HL-60/S4 treated with phorbol 12-myristate 13-acetate at 8.2 ng/mL for 4 days and 3 days (cell line): ENCODE measurements around the gene DENND4B.

Experiments used
- in situ Hi-C: fragments of 300-500 bp; cut with MboI; formaldehyde crosslinking; loops from 2 replicates; pipeline ENCODE4 v1.15.0; 2022; ENCODE audit warnings: low sequenced_read_pairs

Gene DENND4B

GRCh38 chr1:153946622-153947241, at the start of gene DENND4B:
Gene DENND4B, minus strand, starts transcription at chr1:153946718. Its CDS starts 2,344 bp downstream, at chr1:153944374.
- in situ Hi-C loops: no loop called here

- in situ Hi-C loops: loop anchor here (25.0 kb wide), 3 partner anchors 183 to 458 kb away; partner anchors contain the start of genes ILF2, S100A3, S100A4 and S100A5
Measured at GRCh38 chr1:153995640-153996039, 49.1 kb upstream of the DENND4B start.

- in situ Hi-C loops: loop anchor here (25.0 kb wide), 3 partner anchors 183 to 458 kb away; partner anchors contain the start of genes ILF2, S100A3, S100A4 and S100A5
Measured at GRCh38 chr1:153995202-153995601, 48.7 kb upstream of the DENND4B start.

GRCh38 chr1:153991806-153992205, 45.3 kb upstream of the DENND4B start:
- in situ Hi-C loops: loop anchor here (25.0 kb wide), 3 partner anchors 180 to 455 kb away; partner anchors contain the start of genes ILF2, S100A3, S100A4 and S100A5

- in situ Hi-C loops: loop anchor here (25.0 kb wide), 3 partner anchors 179 to 454 kb away; partner anchors contain the start of genes ILF2, S100A3, S100A4 and S100A5
Measured at GRCh38 chr1:153991151-153991630, 44.7 kb upstream of the DENND4B start.

GRCh38 chr1:153990468-153991150, 44.1 kb upstream of the DENND4B start, which contains the start of gene RPS27:
Gene RPS27, plus strand, starts transcription at chr1:153990762. Its CDS starts 35 bp downstream, at chr1:153990797.
- in situ Hi-C loops: loop anchor here (25.0 kb wide), 3 partner anchors 178 to 453 kb away; partner anchors contain the start of genes ILF2, S100A3, S100A4 and S100A5

GRCh38 chr1:153987621-153988020, 41.1 kb upstream of the DENND4B start:
- in situ Hi-C loops: loop anchor here (25.0 kb wide), 3 partner anchors 175 to 450 kb away; partner anchors contain the start of genes ILF2, S100A3, S100A4 and S100A5

GRCh38 chr1:153985941-153986761, 39.6 kb upstream of the DENND4B start, which contains the start of gene RAB13:
Gene RAB13, minus strand, starts transcription at chr1:153986339. Its CDS starts 103 bp downstream, at chr1:153986236.
- in situ Hi-C loops: loop anchor here (25.0 kb wide), 3 partner anchors 174 to 449 kb away; partner anchors contain the start of genes ILF2, S100A3, S100A4 and S100A5

- in situ Hi-C loops: loop anchor here (25.0 kb wide), 3 partner anchors 173 to 448 kb away; partner anchors contain the start of genes ILF2, S100A3, S100A4 and S100A5
Measured at GRCh38 chr1:153985341-153985912, 38.9 kb upstream of the DENND4B start.

- in situ Hi-C loops: loop anchor here (25.0 kb wide), 3 partner anchors 172 to 447 kb away; partner anchors contain the start of genes ILF2, S100A3, S100A4 and S100A5
Measured at GRCh38 chr1:153984123-153984894, 37.8 kb upstream of the DENND4B start.

- in situ Hi-C loops: loop anchor here (25.0 kb wide), 3 partner anchors 169 to 444 kb away; partner anchors contain the start of genes ILF2, S100A3, S100A4 and S100A5
Measured at GRCh38 chr1:153981735-153982134, 35.2 kb upstream of the DENND4B start.

GRCh38 chr1:153979091-153979490, 32.6 kb upstream of the DENND4B start:
- in situ Hi-C loops: loop anchor here (25.0 kb wide), 3 partner anchors 167 to 442 kb away; partner anchors contain the start of genes ILF2, S100A3, S100A4 and S100A5

GRCh38 chr1:153978274-153978909, 31.9 kb upstream of the DENND4B start:
- in situ Hi-C loops: loop anchor here (25.0 kb wide), 3 partner anchors 166 to 441 kb away; partner anchors contain the start of genes ILF2, S100A3, S100A4 and S100A5

GRCh38 chr1:153977250-153978240, 31.0 kb upstream of the DENND4B start, which contains the start of gene JTB:
Gene JTB, minus strand, starts transcription at chr1:153977674. Its CDS starts 422 bp downstream, at chr1:153977252.
- in situ Hi-C loops: loop anchor here (25.0 kb wide), 3 partner anchors 165 to 440 kb away; partner anchors contain the start of genes ILF2, S100A3, S100A4 and S100A5

- in situ Hi-C loops: loop anchor here (25.0 kb wide), 3 partner anchors 165 to 440 kb away; partner anchors contain the start of genes ILF2, S100A3, S100A4 and S100A5
Measured at GRCh38 chr1:153976819-153977249, 30.3 kb upstream of the DENND4B start.

- in situ Hi-C loops: no loop called here
Measured at GRCh38 chr1:153973525-153973924, 27.0 kb upstream of the DENND4B start.
